Erythroblast (primary cell): ENCODE results near the gene USP25.

ENCODE experiments used
- DNase-seq, 2 experiments: peaks; one replicate each; lab custom pipeline; 2025; lab: John Stamatoyannopoulos, UW
- GATA1 ChIP-seq: IDR thresholded peaks from 2 replicates; pipeline ENCODE4 v1.6.1; 2011; ENCODE audit warnings: low read depth, mild to moderate bottlenecking, control low read depth, low read length, moderate library complexity
- POLR2A ChIP-seq: IDR thresholded peaks from 2 replicates; pipeline ENCODE4 v1.6.1; 2011; ENCODE audit warnings: mild to moderate bottlenecking, low read length

The USP25 gene

GRCh38 chr21:15826908-15827601, 97.3 kb downstream of the USP25 start:
- TF ChIP-seq POLR2A (no peak), GATA1 (no peak)
- no peak for DNase-seq

GRCh38 chr21:15831497-15831896, 101.7 kb downstream of the USP25 start:
- no peak for DNase-seq
- TF ChIP-seq GATA1, result no peak
- no peak for TF ChIP-seq POLR2A

GRCh38 chr21:15837645-15838044, 107.9 kb downstream of the USP25 start:
- no peak for TF ChIP-seq GATA1
- TF ChIP-seq POLR2A, result no peak
- DNase-seq, result no peak

- DNase-seq, result no peak
- no peak for TF ChIP-seq GATA1
- TF ChIP-seq POLR2A, result no peak
These were observed 109.2 kb downstream of the USP25 start for GRCh38 chr21:15839026-15839425.

GRCh38 chr21:15839601-15840000, 109.8 kb downstream of the USP25 start:
- TF ChIP-seq POLR2A (no peak), GATA1 (no peak)
- no peak for DNase-seq

- no peak for DNase-seq
- TF ChIP-seq GATA1 (no peak), POLR2A (no peak)
These were observed 110.6 kb downstream of the USP25 start for GRCh38 chr21:15840406-15840805.

GRCh38 chr21:15841856-15842564, 112.2 kb downstream of the USP25 start:
- TF ChIP-seq GATA1 (no peak), POLR2A (no peak)
- no peak for DNase-seq

GRCh38 chr21:15842565-15842880, 112.7 kb downstream of the USP25 start:
- no peak for DNase-seq
- no peak for TF ChIP-seq GATA1
- no peak for TF ChIP-seq POLR2A

GRCh38 chr21:15843766-15844165, 114.0 kb downstream of the USP25 start:
- TF ChIP-seq POLR2A (no peak), GATA1 (no peak)
- DNase-seq, result no peak

- TF ChIP-seq GATA1, result no peak
- no peak for TF ChIP-seq POLR2A
- DNase-seq, result no peak
These were observed 119.1 kb downstream of the USP25 start for GRCh38 chr21:15848634-15849560.

- TF ChIP-seq POLR2A (no peak), GATA1 (no peak)
- no peak for DNase-seq
These were observed 120.1 kb downstream of the USP25 start for GRCh38 chr21:15849927-15850326.

- no peak for DNase-seq
- no peak for TF ChIP-seq GATA1
- TF ChIP-seq POLR2A, result no peak
These were observed 120.9 kb downstream of the USP25 start for GRCh38 chr21:15850645-15851044.

GRCh38 chr21:15852146-15852545, 122.4 kb downstream of the USP25 start:
- no peak for DNase-seq
- TF ChIP-seq GATA1 (no peak), POLR2A (no peak)

- no peak for DNase-seq
- no peak for TF ChIP-seq GATA1
- TF ChIP-seq POLR2A, result no peak
These were observed 123.3 kb downstream of the USP25 start for GRCh38 chr21:15853126-15853525.
